Activated CD4-positive, alpha-beta memory T cell treated with anti-CD3 and anti-CD28 coated beads, Interleukin-2, amount 10 ng/mL, durations not matched to agents 7 days and 5 days (primary cell): ENCODE data around the gene MMP7. TPM values are rescaled to one million over a fixed set of nuclear protein-coding genes. Genes with fewer than 3 reads are reported as not detected.
"Not testable (repeated sequence)": the region's sequence is repeated elsewhere in the genome, so short reads cannot be mapped to it uniquely, and the experiment has no call there.

Experiments used
- CTCF ChIA-PET: fragments of 350-600 bp; sonication (Branson Sonifier 250); formaldehyde crosslinking; loops from one replicate; lab custom pipeline; 2021; ENCODE audit warnings: antibody characterized with exemption, inconsistent platforms; lab: Charles Lee
- POLR2A ChIA-PET: fragments of 350-600 bp; sonication (Branson Sonifier 250); formaldehyde crosslinking; loops from one replicate; lab custom pipeline; 2021; ENCODE audit warnings: antibody characterized with exemption; lab: Charles Lee
- DNase-seq: peaks from one replicate; pipeline ENCODE4 v3.0.0-alpha.2; 2020
- H3K27ac Mint-ChIP-seq: one replicate; pipeline ENCODE4 v1.8.0; 2021; ENCODE audit warnings: mild to moderate bottlenecking, mixed read lengths
- H3K27me3 Mint-ChIP-seq: one replicate; pipeline ENCODE4 v1.8.0; 2021; ENCODE audit warnings: mixed read lengths
- H3K36me3 Mint-ChIP-seq: one replicate; pipeline ENCODE4 v1.8.0; 2021; ENCODE audit warnings: low read depth, mixed read lengths
- H3K4me1 Mint-ChIP-seq: one replicate; pipeline ENCODE4 v1.8.0; 2021; ENCODE audit warnings: mixed read lengths
- H3K4me3 Mint-ChIP-seq: one replicate; pipeline ENCODE4 v1.8.0; 2021; ENCODE audit warnings: mild to moderate bottlenecking, mixed read lengths
- H3K9me3 Mint-ChIP-seq: one replicate; pipeline ENCODE4 v1.8.0; 2021; ENCODE audit warnings: mixed read lengths
- total RNA-seq, 2 experiments: library from RNA; stranded (reverse); gene quantifications; one replicate each; pipeline ENCODE4 v1.2.3, GENCODE V29; 2021

MMP7 gene
- total RNA-seq, 2 experiments from 2014 or later, result not detected

- H3K27ac Mint-ChIP-seq, H3K36me3 Mint-ChIP-seq, H3K9me3 Mint-ChIP-seq, H3K4me1 Mint-ChIP-seq, H3K4me3 Mint-ChIP-seq, DNase-seq, POLR2A ChIA-PET: not testable (repeated sequence)
- CTCF ChIA-PET, result interaction anchor here (1.4 kb wide), 1 partner anchor 209 kb away, joined by 4 read pairs; no protein-coding TSS in a partner anchor
- peaks cover 51% of the 10 kb centered on the region for H3K27me3 Mint-ChIP-seq
These were observed 27.7 kb downstream of the MMP7 start for GRCh38 chr11:102502831-102503230.

- Mint-ChIP-seq H3K9me3 (no peaks in the 10 kb centered on the region), H3K27ac (no peak overlapping the region), H3K27me3 (peaks cover 54% of the 10 kb centered on the region), H3K36me3 (no peaks in the 10 kb centered on the region), H3K4me3 (no peak overlapping the region), H3K4me1 (no peaks in the 10 kb centered on the region)
- ChIA-PET CTCF (interaction anchor here (2.1 kb wide), 1 partner anchor 159 kb away, joined by 20 read pairs; no protein-coding TSS in a partner anchor), POLR2A (no interaction called here)
- no peak for DNase-seq
These were observed 29.7 kb downstream of the MMP7 start for GRCh38 chr11:102500829-102501228.

GRCh38 chr11:102499931-102500330, 30.6 kb downstream of the MMP7 start:
- POLR2A ChIA-PET, result no interaction called here
- H3K27me3 Mint-ChIP-seq, result peaks cover 51% of the 10 kb centered on the region
- no peaks in the 10 kb centered on the region for H3K36me3 Mint-ChIP-seq

GRCh38 chr11:102499151-102499550, 31.4 kb downstream of the MMP7 start:
- H3K4me3 Mint-ChIP-seq, result no peak overlapping the region
- CTCF ChIA-PET, result interaction anchor here (0.7 to 2.1 kb wide), 14 partner anchors 11 to 207 kb away, joined by 3 to 20 read pairs (median 4); no protein-coding TSS in a partner anchor

More at GRCh38 chr11:102499931-102500330, 30.6 kb downstream of the MMP7 start:
- no peak overlapping the region for H3K4me3 Mint-ChIP-seq
- no peak overlapping the region for H3K27ac Mint-ChIP-seq
- H3K9me3 Mint-ChIP-seq, result no peaks in the 10 kb centered on the region
- CTCF ChIA-PET, result interaction anchor here (0.9 to 2.1 kb wide), 8 partner anchors 64 to 206 kb away, joined by 3 to 20 read pairs (median 5); no protein-coding TSS in a partner anchor
- H3K4me1 Mint-ChIP-seq, result peaks cover 6% of the 10 kb centered on the region
- DNase-seq, result no peak

GRCh38 chr11:102497061-102497460, 33.5 kb downstream of the MMP7 start:
- H3K4me3 Mint-ChIP-seq, result no peak overlapping the region
- peaks cover 35% of the 10 kb centered on the region for H3K27me3 Mint-ChIP-seq
- no peaks in the 10 kb centered on the region for H3K9me3 Mint-ChIP-seq
- H3K4me1 Mint-ChIP-seq, result peaks cover 7% of the 10 kb centered on the region
- no peak overlapping the region for H3K27ac Mint-ChIP-seq
- ChIA-PET CTCF (interaction anchor here (1.1 to 1.8 kb wide), 5 partner anchors 26 to 210 kb away, joined by 3 to 72 read pairs (median 22); no protein-coding TSS in a partner anchor), POLR2A (no interaction called here)
- no peaks in the 10 kb centered on the region for H3K36me3 Mint-ChIP-seq
- DNase-seq, result no peak

More at GRCh38 chr11:102499151-102499550, 31.4 kb downstream of the MMP7 start:
- H3K9me3 Mint-ChIP-seq, result no peaks in the 10 kb centered on the region
- peaks cover 49% of the 10 kb centered on the region for H3K27me3 Mint-ChIP-seq
- H3K27ac Mint-ChIP-seq, result no peak overlapping the region
- peaks cover 7% of the 10 kb centered on the region for H3K4me1 Mint-ChIP-seq
- no peaks in the 10 kb centered on the region for H3K36me3 Mint-ChIP-seq
- no peak for DNase-seq
- POLR2A ChIA-PET, result interaction anchor here (1.2 kb wide), 1 partner anchor 47 kb away, joined by 3 read pairs; no protein-coding TSS in a partner anchor

GRCh38 chr11:102495161-102496042, 35.1 kb downstream of the MMP7 start:
- Mint-ChIP-seq H3K27me3 (peaks cover 24% of the 10 kb centered on the region), H3K4me1 (peaks cover 7% of the 10 kb centered on the region), H3K27ac (no peak overlapping the region), H3K36me3 (no peaks in the 10 kb centered on the region), H3K9me3 (no peaks in the 10 kb centered on the region), H3K4me3 (no peak overlapping the region)
- POLR2A ChIA-PET, result interaction anchor here (0.7 to 1.1 kb wide), 3 partner anchors 105 to 153 kb away, joined by 3 to 4 read pairs (median 3); no protein-coding TSS in a partner anchor
- DNase-seq, result peak; percentile 24
- CTCF ChIA-PET, result interaction anchor here (0.7 to 1.8 kb wide), 35 partner anchors 9 to 210 kb away, joined by 3 to 72 read pairs (median 6); partner anchors contain the start of gene TMEM123

GRCh38 chr11:102494216-102494615, 36.3 kb downstream of the MMP7 start:
- CTCF ChIA-PET, result interaction anchor here (0.7 to 3.3 kb wide), 6 partner anchors 103 to 200 kb away, joined by 3 to 16 read pairs (median 4); no protein-coding TSS in a partner anchor
- peaks cover 7% of the 10 kb centered on the region for H3K4me1 Mint-ChIP-seq

GRCh38 chr11:102493524-102493923, 37.0 kb downstream of the MMP7 start:
- peaks cover 16% of the 10 kb centered on the region for H3K27me3 Mint-ChIP-seq
- no peak overlapping the region for H3K27ac Mint-ChIP-seq
- no peaks in the 10 kb centered on the region for H3K9me3 Mint-ChIP-seq
- no peak for DNase-seq
- H3K4me1 Mint-ChIP-seq, result peaks cover 7% of the 10 kb centered on the region
- ChIA-PET CTCF (interaction anchor here (0.6 to 3.3 kb wide), 8 partner anchors 30 to 199 kb away, joined by 3 to 16 read pairs (median 4); no protein-coding TSS in a partner anchor), POLR2A (no interaction called here)
- no peak overlapping the region for H3K4me3 Mint-ChIP-seq
- H3K36me3 Mint-ChIP-seq, result no peaks in the 10 kb centered on the region

More at GRCh38 chr11:102494216-102494615, 36.3 kb downstream of the MMP7 start:
- Mint-ChIP-seq H3K4me3 (no peak overlapping the region), H3K36me3 (no peaks in the 10 kb centered on the region), H3K9me3 (no peaks in the 10 kb centered on the region), H3K27ac (no peak overlapping the region), H3K27me3 (peaks cover 19% of the 10 kb centered on the region)
- POLR2A ChIA-PET, result interaction anchor here (0.6 kb wide), 1 partner anchor 41 kb away, joined by 3 read pairs; no protein-coding TSS in a partner anchor
- DNase-seq, result no peak

- no peak overlapping the region for H3K27ac Mint-ChIP-seq
- POLR2A ChIA-PET, result no interaction called here
- H3K27me3 Mint-ChIP-seq, result peaks cover 7% of the 10 kb centered on the region
- no peak for DNase-seq
- CTCF ChIA-PET, result interaction anchor here (0.6 to 3.3 kb wide), 5 partner anchors 65 to 150 kb away, joined by 3 to 16 read pairs (median 4); no protein-coding TSS in a partner anchor
- no peaks in the 10 kb centered on the region for H3K9me3 Mint-ChIP-seq
- no peak overlapping the region for H3K4me3 Mint-ChIP-seq
- peaks cover 14% of the 10 kb centered on the region for H3K4me1 Mint-ChIP-seq
- H3K36me3 Mint-ChIP-seq, result no peaks in the 10 kb centered on the region
These were observed 38.6 kb downstream of the MMP7 start for GRCh38 chr11:102491969-102492368.

- H3K4me1 Mint-ChIP-seq, result peaks cover 7% of the 10 kb centered on the region
- CTCF ChIA-PET, result interaction anchor here (1.6 kb wide), 1 partner anchor 99 kb away, joined by 5 read pairs; no protein-coding TSS in a partner anchor
- no peaks in the 10 kb centered on the region for H3K9me3 Mint-ChIP-seq
- H3K4me3 Mint-ChIP-seq, result no peak overlapping the region
- no peak overlapping the region for H3K27ac Mint-ChIP-seq
- no peak for DNase-seq
- POLR2A ChIA-PET, result no interaction called here
- peaks cover 2% of the 10 kb centered on the region for H3K27me3 Mint-ChIP-seq
- no peaks in the 10 kb centered on the region for H3K36me3 Mint-ChIP-seq
These were observed 41.1 kb downstream of the MMP7 start for GRCh38 chr11:102489186-102490145.

GRCh38 chr11:102488208-102488607, 42.3 kb downstream of the MMP7 start:
- no peak for DNase-seq
- ChIA-PET POLR2A (no interaction called here), CTCF (interaction anchor here (0.8 to 1.6 kb wide), 3 partner anchors 11 to 146 kb away, joined by 3 to 7 read pairs (median 5); no protein-coding TSS in a partner anchor)
- peaks cover 2% of the 10 kb centered on the region for H3K27me3 Mint-ChIP-seq
- no peak overlapping the region for H3K4me3 Mint-ChIP-seq
- H3K9me3 Mint-ChIP-seq, result no peaks in the 10 kb centered on the region
- peaks cover 7% of the 10 kb centered on the region for H3K4me1 Mint-ChIP-seq
- no peak overlapping the region for H3K27ac Mint-ChIP-seq
- no peaks in the 10 kb centered on the region for H3K36me3 Mint-ChIP-seq

GRCh38 chr11:102487214-102487613, 43.3 kb downstream of the MMP7 start:
- H3K36me3 Mint-ChIP-seq, result no peaks in the 10 kb centered on the region
- no peak overlapping the region for H3K27ac Mint-ChIP-seq
- ChIA-PET CTCF (interaction anchor here (0.6 to 1.6 kb wide), 2 partner anchors 145 to 193 kb away, joined by 3 to 7 read pairs; no protein-coding TSS in a partner anchor), POLR2A (interaction anchor here (1.0 kb wide), 1 partner anchor 95 kb away, joined by 3 read pairs; no protein-coding TSS in a partner anchor)
- H3K4me3 Mint-ChIP-seq, result no peak overlapping the region
- H3K27me3 Mint-ChIP-seq, result peaks cover 2% of the 10 kb centered on the region
- no peaks in the 10 kb centered on the region for H3K9me3 Mint-ChIP-seq
- no peak for DNase-seq
- peaks cover 7% of the 10 kb centered on the region for H3K4me1 Mint-ChIP-seq
